RWPE1 (cell line): ENCODE data around the gene GOSR2.

Experiments used
- CTCF ChIA-PET: fragments of 350-600 bp; sonication (Branson Sonifier 250); formaldehyde crosslinking; extraction: SDS; loops from one replicate; lab custom pipeline; 2021; lab: Yijun Ruan, JAX
- POLR2A ChIA-PET: fragments of 400-600 bp; formaldehyde crosslinking; extraction: SDS; loops from one replicate; lab custom pipeline; 2020; ENCODE audit warnings: antibody characterized with exemption; ENCODE audit not compliant: low non-redundant PET; lab: Yijun Ruan, JAX
- DNase-seq: peaks from one replicate; pipeline ENCODE4 v3.0.0; 2012; ENCODE audit warnings: low spot score
- H3K27ac ChIP-seq: fragments of 450-650 bp; 2 replicates; pipeline ENCODE4 v1.5.1; 2017
- CTCF ChIP-seq: fragments of 450-650 bp; conservative IDR thresholded peaks from 2 replicates; pipeline ENCODE4 v1.5.1; 2017; ENCODE audit warnings: low read depth, mild to moderate bottlenecking

The GOSR2 gene

GRCh38 chr17:46989637-46990431, 66.9 kb downstream of the GOSR2 start:
- no peak for TF ChIP-seq CTCF
- no peak overlapping the region for H3K27ac ChIP-seq
- DNase-seq: no peak
- CTCF ChIA-PET: interaction anchor here (0.7 kb wide), 1 partner anchor 1061 kb away, joined by 3 read pairs; no protein-coding TSS in a partner anchor
- POLR2A ChIA-PET: no interaction called here

- TF ChIP-seq CTCF: no peak
- POLR2A ChIA-PET: no interaction called here
- CTCF ChIA-PET: no interaction called here
- no peak overlapping the region for H3K27ac ChIP-seq
- no peak for DNase-seq
Observed at GRCh38 chr17:46991617-46992016, 68.7 kb downstream of the GOSR2 start.
